Aorta (tissue), 5 donors: ENCODE results near the gene PACS2. TPM values are rescaled to one million over a fixed set of nuclear protein-coding genes. Genes with fewer than 3 reads are reported as not detected.
A peak's percentile ranks its signal among the peaks of the same experiment; 100 is the strongest.

Source experiments
- ATAC-seq: fragments of 200-7000 bp; cut with Tn5 transposase; one replicate; pipeline ENCODE4 v1.9.1; 2022; ENCODE audit warnings: moderate library complexity; ENCODE audit not compliant: low FRiP score
- DNase-seq, 2 donors: peaks; one replicate each; pipeline ENCODE4 v3.0.0-alpha.2; 2020
- H3K27ac ChIP-seq, 2 donors: one replicate each; pipeline ENCODE4 v1.5.1; 2013; ENCODE audit warnings: low read length in 2 of 2, mild to moderate bottlenecking in 2 of 2, moderate library complexity in 2 of 2, control low read depth in 1 of 2, inconsistent platforms in 1 of 2, low read depth in 1 of 2
- H3K27me3 ChIP-seq, 2 donors: one replicate each; pipeline ENCODE4 v1.6.1; 2013; ENCODE audit warnings: control low read depth in 1 of 2, low read length in 1 of 2, mild to moderate bottlenecking in 1 of 2, moderate library complexity in 1 of 2; ENCODE audit not compliant: insufficient read depth in 2 of 2, control insufficient read depth in 1 of 2
- H3K36me3 ChIP-seq, 2 donors: one replicate each; pipeline ENCODE4 v1.6.1; 2013; ENCODE audit warnings: control low read depth in 1 of 2, low read length in 1 of 2, mild to moderate bottlenecking in 1 of 2; ENCODE audit not compliant: insufficient read depth in 2 of 2, control insufficient read depth in 1 of 2
- H3K4me1 ChIP-seq, 2 donors: one replicate each; pipeline ENCODE4 v1.6.1; 2013; ENCODE audit warnings: low read length in 2 of 2, control low read depth in 1 of 2, mild to moderate bottlenecking in 1 of 2, moderate library complexity in 1 of 2; ENCODE audit not compliant: insufficient read depth in 2 of 2, control insufficient read depth in 1 of 2
- H3K4me3 ChIP-seq, 2 donors: one replicate each; pipeline ENCODE4 v1.5.1; 2013; ENCODE audit warnings: low read length in 2 of 2, control low read depth in 1 of 2, mild to moderate bottlenecking in 1 of 2
- H3K9me3 ChIP-seq: one replicate; pipeline ENCODE4 v1.6.1; 2013; ENCODE audit warnings: mild to moderate bottlenecking, low read length; ENCODE audit not compliant: control insufficient read depth
- WGBS, 2 donors: extraction: QIAGEN DNeasy Blood & Tissue Kit; methylation state at CpG; one replicate each; pipeline ENCODE4 v1.1.7; 2013; 5-methylcytosine and 5-hydroxymethylcytosine counted together
- intact Hi-C, 2 donors: fragments of 100-400 bp; cut with DNase I; formaldehyde crosslinking; loops; one replicate each; pipeline versions ENCODE4 v1.14.2 to v1.15.0; 2022
- polyA plus RNA-seq, 2 donors: library from polyadenylated mRNA; stranded (reverse); fragments of 200-250 nt; gene quantifications; one replicate each; pipeline ENCODE4 v1.2.3, GENCODE V29; 2013
- total RNA-seq, 2 donors: library from RNA; stranded (reverse); fragmentation: NEBNext Ultra II Directional; extraction: Animal tissue kit (Norgen Biotek cat#: 25700); gene quantifications; one replicate each; pipeline ENCODE4 v1.2.1, GENCODE V29; 2021
- donor health status: healthy with polysubstance abuse.
- donor health status: Bipolar disorder and iron deficiency.
- donor health status: DM: no; HTN: no; CAD: no.
- donor health status: DM: no; HTN: no; CAD: no.
- donor health status: DM: yes; HTN: yes; CAD: no.

PACS2 gene
- total and polyA plus RNA-seq, 4 donors, result 17.2 to 140 (median 84.9) TPM

DNA sequence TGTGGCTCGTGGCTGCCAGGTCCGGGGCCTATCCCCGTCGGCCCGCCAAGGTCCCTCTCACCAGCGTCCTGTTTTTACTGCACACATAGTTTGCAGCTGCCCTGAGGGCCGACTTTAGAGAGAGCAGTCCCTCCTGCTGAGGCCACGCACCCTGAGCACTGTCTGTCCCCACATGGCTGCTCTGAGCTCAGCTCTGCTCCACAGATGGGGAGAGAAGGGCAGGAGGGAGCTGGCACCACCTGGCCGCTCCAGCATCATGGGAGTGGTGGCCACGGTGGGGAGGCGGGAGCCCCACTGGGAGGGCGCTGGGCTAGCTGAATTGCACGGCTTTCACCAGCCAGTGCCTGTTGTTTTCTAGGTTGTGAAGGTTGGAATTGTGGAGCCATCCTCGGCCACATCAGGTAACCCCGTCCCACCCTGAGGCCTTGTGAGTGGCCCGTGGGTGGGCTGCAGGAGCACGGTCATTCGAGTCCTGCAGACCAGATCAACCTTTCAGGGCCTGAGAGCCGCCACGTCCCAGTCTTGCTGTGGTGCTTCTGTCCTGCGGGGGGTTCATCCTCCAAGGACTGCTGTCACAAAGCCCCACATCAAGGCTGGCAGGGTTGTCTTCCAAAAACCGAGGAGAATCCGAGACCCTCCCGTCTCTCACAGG, 76.4 kb downstream of the PACS2 start:
- WGBS, 2 donors, result 87 to 90% methylated on average over 24 of the region's 24 CpGs

DNA sequence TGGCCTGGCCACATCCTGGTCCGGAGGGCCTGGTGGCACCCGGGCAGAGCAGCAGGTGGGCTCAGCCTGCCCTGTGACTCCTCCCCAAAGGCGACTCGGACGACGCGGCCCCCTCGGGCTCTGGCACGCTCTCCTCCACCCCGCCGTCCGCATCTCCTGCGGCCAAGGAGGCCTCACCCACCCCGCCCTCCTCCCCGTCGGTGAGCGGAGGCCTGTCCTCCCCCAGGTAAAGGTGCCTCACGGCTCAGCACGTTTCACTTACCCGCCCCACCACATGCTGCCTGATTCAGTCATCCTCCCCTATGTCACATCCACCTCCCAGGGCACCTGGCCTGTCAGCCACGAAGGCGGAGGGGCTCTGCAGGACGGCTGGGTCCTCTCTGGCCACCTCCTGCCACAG, 77.0 kb downstream of the PACS2 start:
- Histone ChIP-seq H3K27ac (no peak overlapping the region), H3K9me3 (no peaks in the 10 kb centered on the region), H3K4me3 (no peak overlapping the region), H3K4me1 (no peaks in the 10 kb centered on the region), H3K27me3 (no peaks in the 10 kb centered on the region), H3K36me3 (no peaks in the 10 kb centered on the region)
- peak in 1 of 2 donors; percentile 50 for DNase-seq
- intact Hi-C loops, result no loop called here
- WGBS, 2 donors, result 88 to 89% methylated on average over 21 to 23 of the region's 23 CpGs
- no peak for ATAC-seq

More for the DNA sequence above, 76.4 kb downstream of the PACS2 start:
- no peak overlapping the region for H3K27ac ChIP-seq
- H3K27me3 ChIP-seq, result no peaks in the 10 kb centered on the region
- H3K4me3 ChIP-seq, result no peak overlapping the region
- ATAC-seq (no peak), DNase-seq (peak in 1 of 2 donors; percentile 36)
- H3K36me3 ChIP-seq, result no peaks in the 10 kb centered on the region
- H3K4me1 ChIP-seq, result no peaks in the 10 kb centered on the region
- H3K9me3 ChIP-seq, result no peaks in the 10 kb centered on the region
- intact Hi-C loops, result no loop called here

GRCh38 chr14:105392131-105393090, 77.9 kb downstream of the PACS2 start:
- 93% methylated on average over 39 to 40 of the region's 40 CpGs for WGBS, 2 donors

DNA sequence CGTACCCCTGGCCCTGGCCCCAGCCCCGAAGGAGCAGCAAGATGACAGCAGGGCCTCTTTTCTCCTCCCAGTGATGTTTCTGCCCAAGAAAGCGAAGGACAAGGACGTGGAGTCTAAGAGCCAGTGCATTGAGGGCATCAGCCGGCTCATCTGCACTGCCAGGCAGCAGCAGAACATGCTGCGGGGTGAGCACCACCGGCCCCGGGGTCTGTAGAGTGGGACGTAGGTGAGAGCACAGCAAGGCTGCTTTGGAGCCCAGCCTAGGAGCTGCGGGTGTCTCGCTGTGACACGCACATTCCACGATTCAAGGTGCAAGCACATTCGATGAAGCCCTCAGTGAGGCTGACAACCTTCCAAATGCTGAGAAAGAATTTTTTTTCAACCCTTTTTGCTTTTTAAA, 78.6 kb downstream of the PACS2 start:
- H3K36me3 ChIP-seq, result no peaks in the 10 kb centered on the region
- DNase-seq, result peak in 1 of 2 donors; percentile 46
- H3K27ac ChIP-seq, result no peak overlapping the region
- no peak overlapping the region for H3K4me3 ChIP-seq
- 93 to 95% methylated on average over 14 of the region's 14 CpGs for WGBS, 2 donors
- no peaks in the 10 kb centered on the region for H3K9me3 ChIP-seq
- no peaks in the 10 kb centered on the region for H3K27me3 ChIP-seq
- no peak for ATAC-seq
- intact Hi-C loops, result no loop called here
- no peaks in the 10 kb centered on the region for H3K4me1 ChIP-seq

More at GRCh38 chr14:105392131-105393090, 77.9 kb downstream of the PACS2 start:
- H3K4me3 ChIP-seq, result no peak overlapping the region
- DNase-seq (peak in 1 of 2 donors; percentile 45), ATAC-seq (no peak)
- H3K27me3 ChIP-seq, result no peaks in the 10 kb centered on the region
- H3K9me3 ChIP-seq, result no peaks in the 10 kb centered on the region
- no peaks in the 10 kb centered on the region for H3K4me1 ChIP-seq
- H3K36me3 ChIP-seq, result no peaks in the 10 kb centered on the region
- intact Hi-C loops, result no loop called here
- no peak overlapping the region for H3K27ac ChIP-seq

- intact Hi-C loops, result no loop called here
- Histone ChIP-seq H3K9me3 (no peaks in the 10 kb centered on the region), H3K27ac (no peak overlapping the region), H3K4me3 (no peak overlapping the region), H3K4me1 (no peaks in the 10 kb centered on the region), H3K27me3 (no peaks in the 10 kb centered on the region), H3K36me3 (no peaks in the 10 kb centered on the region)
- ATAC-seq, result no peak
- DNase-seq, result peak in 1 of 2 donors; percentile 44
- 84 to 86% methylated on average over 25 of the region's 25 CpGs for WGBS, 2 donors
Measured at GRCh38 chr14:105394714-105395537, 80.4 kb downstream of the PACS2 start.

- H3K27ac ChIP-seq, result no peak overlapping the region
- no peaks in the 10 kb centered on the region for H3K36me3 ChIP-seq
- 92 to 93% methylated on average over 8 of the region's 8 CpGs for WGBS, 2 donors
- H3K4me1 ChIP-seq, result no peaks in the 10 kb centered on the region
- intact Hi-C loops, result no loop called here
- no peak for ATAC-seq
- no peak overlapping the region for H3K4me3 ChIP-seq
- no peaks in the 10 kb centered on the region for H3K27me3 ChIP-seq
- no peak for DNase-seq
- H3K9me3 ChIP-seq, result no peaks in the 10 kb centered on the region
Measured at GRCh38 chr14:105395538-105395854, 80.9 kb downstream of the PACS2 start.

DNA sequence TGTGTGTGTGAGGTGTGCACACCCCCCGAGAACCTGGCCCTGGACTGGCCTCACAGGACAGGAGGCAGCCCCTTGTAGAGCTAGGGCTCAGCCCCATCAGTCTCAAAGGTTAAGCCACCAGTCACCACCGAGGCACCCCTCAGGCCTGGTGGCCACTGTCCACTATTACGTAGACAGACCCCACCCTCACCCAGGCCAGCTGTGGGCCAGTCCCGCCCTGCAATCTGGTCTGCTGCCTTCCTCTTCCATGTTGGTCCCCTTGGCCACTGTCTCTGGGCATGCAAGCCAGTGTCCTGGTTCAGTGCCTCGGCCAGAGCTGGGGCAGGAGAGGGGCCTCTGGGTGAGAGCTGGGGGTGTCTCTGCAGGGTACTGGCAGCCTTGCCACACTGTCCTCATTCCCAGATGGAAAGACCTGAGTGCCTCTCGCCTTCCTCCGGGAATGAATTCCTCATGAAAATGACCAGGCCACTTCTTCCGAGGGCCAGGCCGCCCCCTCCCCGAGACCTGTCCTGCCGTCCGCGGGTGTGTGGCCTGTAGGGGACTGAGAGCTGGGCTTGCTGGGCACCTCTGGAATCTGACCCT, 82.9 kb downstream of the PACS2 start:
- no peaks in the 10 kb centered on the region for H3K36me3 ChIP-seq
- ATAC-seq, result no peak
- H3K4me3 ChIP-seq, result peak overlapping the region in 1 of 2 donors; percentile 82
- H3K9me3 ChIP-seq, result peaks cover 1% of the 10 kb centered on the region
- no peaks in the 10 kb centered on the region for H3K27me3 ChIP-seq
- H3K27ac ChIP-seq, result no peak overlapping the region
- H3K4me1 ChIP-seq, result no peaks in the 10 kb centered on the region
- peak in 1 of 2 donors; percentile 55 for DNase-seq
- intact Hi-C loops, result no loop called here
- 77 to 83% methylated on average over 13 of the region's 13 CpGs for WGBS, 2 donors

GRCh38 chr14:105398044-105398725, 83.6 kb downstream of the PACS2 start, which contains the start of gene TEX22:
TSS of gene TEX22 (plus strand) at chr14:105398538. CDS start at chr14:105399341, 803 bp downstream.
- H3K36me3 ChIP-seq, result no peaks in the 10 kb centered on the region
- peak; percentile 94 to 98 for DNase-seq
- 1% methylated on average over 57 to 77 of the region's 77 CpGs for WGBS, 2 donors
- no peak within 1 kb of the TSS for H3K27ac ChIP-seq
- no peaks in the 10 kb centered on the region for H3K4me1 ChIP-seq
- peak within 1 kb of the TSS; percentile 72 to 82 for H3K4me3 ChIP-seq
- peak; percentile 94 for ATAC-seq
- intact Hi-C loops, result no loop called here
- no peaks in the 10 kb centered on the region for H3K27me3 ChIP-seq
- peaks cover 1% of the 10 kb centered on the region for H3K9me3 ChIP-seq
